ENCODE results near the gene SLC16A2.

The SLC16A2 gene

DNA sequence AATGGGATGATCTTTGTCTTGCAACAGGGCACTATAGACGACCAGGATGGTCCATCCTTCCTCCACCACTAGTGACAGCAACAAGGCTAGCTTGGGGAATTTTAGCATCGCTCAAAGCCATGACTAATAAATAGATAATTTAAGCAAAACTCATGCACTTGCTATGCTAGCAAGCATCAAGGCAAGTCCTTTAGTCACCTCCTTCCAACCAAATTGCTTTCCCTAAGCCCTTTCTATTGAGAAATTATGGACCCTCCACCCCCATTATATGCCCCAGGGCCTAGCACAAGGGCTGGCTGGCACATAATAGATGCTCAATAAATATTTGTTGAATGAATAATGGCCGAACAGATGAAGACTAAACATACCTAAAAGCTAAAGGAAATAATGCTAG is 28.6 kb downstream of the SLC16A2 start:
- TF ChIP-seq PPARA (CRISPR knock-in tag; IDR thresholded peaks at IDR 0.05; ENCODE audit: borderline replicate concordance): no peak
- no peak for TF ChIP-seq ZNF70 (CRISPR knock-in tag; IDR thresholded peaks at IDR 0.05)
- TF ChIP-seq, protein P1, sequence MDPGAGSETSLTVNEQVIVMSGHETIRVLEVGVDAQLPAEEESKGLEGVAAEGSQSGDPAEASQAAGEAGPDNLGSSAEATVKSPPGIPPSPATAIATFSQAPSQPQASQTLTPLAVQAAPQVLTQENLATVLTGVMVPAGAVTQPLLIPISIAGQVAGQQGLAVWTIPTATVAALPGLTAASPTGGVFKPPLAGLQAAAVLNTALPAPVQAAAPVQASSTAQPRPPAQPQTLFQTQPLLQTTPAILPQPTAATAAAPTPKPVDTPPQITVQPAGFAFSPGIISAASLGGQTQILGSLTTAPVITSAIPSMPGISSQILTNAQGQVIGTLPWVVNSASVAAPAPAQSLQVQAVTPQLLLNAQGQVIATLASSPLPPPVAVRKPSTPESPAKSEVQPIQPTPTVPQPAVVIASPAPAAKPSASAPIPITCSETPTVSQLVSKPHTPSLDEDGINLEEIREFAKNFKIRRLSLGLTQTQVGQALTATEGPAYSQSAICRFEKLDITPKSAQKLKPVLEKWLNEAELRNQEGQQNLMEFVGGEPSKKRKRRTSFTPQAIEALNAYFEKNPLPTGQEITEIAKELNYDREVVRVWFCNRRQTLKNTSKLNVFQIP (CRISPR knock-in tag; IDR thresholded peaks at IDR 0.05; ENCODE audit: borderline replicate concordance, low read depth): no peak
- TF ChIP-seq, protein P2, sequence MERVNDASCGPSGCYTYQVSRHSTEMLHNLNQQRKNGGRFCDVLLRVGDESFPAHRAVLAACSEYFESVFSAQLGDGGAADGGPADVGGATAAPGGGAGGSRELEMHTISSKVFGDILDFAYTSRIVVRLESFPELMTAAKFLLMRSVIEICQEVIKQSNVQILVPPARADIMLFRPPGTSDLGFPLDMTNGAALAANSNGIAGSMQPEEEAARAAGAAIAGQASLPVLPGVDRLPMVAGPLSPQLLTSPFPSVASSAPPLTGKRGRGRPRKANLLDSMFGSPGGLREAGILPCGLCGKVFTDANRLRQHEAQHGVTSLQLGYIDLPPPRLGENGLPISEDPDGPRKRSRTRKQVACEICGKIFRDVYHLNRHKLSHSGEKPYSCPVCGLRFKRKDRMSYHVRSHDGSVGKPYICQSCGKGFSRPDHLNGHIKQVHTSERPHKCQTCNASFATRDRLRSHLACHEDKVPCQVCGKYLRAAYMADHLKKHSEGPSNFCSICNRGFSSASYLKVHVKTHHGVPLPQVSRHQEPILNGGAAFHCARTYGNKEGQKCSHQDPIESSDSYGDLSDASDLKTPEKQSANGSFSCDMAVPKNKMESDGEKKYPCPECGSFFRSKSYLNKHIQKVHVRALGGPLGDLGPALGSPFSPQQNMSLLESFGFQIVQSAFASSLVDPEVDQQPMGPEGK (CRISPR knock-in tag; IDR thresholded peaks at IDR 0.05; ENCODE audit: borderline replicate concordance): no peak
- no peak for TF ChIP-seq ISL1 (CRISPR knock-in tag; IDR thresholded peaks at IDR 0.05)
- no peak for TF ChIP-seq GLIS3 (CRISPR knock-in tag; IDR thresholded peaks at IDR 0.05)
- TF ChIP-seq CSDC2 (CRISPR knock-in tag; IDR thresholded peaks at IDR 0.05): no peak
- TF ChIP-seq, protein P3, sequence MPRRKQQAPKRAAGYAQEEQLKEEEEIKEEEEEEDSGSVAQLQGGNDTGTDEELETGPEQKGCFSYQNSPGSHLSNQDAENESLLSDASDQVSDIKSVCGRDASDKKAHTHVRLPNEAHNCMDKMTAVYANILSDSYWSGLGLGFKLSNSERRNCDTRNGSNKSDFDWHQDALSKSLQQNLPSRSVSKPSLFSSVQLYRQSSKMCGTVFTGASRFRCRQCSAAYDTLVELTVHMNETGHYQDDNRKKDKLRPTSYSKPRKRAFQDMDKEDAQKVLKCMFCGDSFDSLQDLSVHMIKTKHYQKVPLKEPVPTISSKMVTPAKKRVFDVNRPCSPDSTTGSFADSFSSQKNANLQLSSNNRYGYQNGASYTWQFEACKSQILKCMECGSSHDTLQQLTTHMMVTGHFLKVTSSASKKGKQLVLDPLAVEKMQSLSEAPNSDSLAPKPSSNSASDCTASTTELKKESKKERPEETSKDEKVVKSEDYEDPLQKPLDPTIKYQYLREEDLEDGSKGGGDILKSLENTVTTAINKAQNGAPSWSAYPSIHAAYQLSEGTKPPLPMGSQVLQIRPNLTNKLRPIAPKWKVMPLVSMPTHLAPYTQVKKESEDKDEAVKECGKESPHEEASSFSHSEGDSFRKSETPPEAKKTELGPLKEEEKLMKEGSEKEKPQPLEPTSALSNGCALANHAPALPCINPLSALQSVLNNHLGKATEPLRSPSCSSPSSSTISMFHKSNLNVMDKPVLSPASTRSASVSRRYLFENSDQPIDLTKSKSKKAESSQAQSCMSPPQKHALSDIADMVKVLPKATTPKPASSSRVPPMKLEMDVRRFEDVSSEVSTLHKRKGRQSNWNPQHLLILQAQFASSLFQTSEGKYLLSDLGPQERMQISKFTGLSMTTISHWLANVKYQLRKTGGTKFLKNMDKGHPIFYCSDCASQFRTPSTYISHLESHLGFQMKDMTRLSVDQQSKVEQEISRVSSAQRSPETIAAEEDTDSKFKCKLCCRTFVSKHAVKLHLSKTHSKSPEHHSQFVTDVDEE (CRISPR knock-in tag; IDR thresholded peaks at IDR 0.05): no peak
- TF ChIP-seq, protein P4, sequence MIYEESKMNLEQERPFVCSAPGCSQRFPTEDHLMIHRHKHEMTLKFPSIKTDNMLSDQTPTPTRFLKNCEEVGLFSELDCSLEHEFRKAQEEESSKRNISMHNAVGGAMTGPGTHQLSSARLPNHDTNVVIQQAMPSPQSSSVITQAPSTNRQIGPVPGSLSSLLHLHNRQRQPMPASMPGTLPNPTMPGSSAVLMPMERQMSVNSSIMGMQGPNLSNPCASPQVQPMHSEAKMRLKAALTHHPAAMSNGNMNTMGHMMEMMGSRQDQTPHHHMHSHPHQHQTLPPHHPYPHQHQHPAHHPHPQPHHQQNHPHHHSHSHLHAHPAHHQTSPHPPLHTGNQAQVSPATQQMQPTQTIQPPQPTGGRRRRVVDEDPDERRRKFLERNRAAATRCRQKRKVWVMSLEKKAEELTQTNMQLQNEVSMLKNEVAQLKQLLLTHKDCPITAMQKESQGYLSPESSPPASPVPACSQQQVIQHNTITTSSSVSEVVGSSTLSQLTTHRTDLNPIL (CRISPR knock-in tag; IDR thresholded peaks at IDR 0.05; ENCODE audit: low read depth): no peak
- TF ChIP-seq ZNF565 (CRISPR knock-in tag; conservative IDR thresholded peaks at IDR 0.05; ENCODE audit: low read depth): no peak
- TF ChIP-seq, protein P5, sequence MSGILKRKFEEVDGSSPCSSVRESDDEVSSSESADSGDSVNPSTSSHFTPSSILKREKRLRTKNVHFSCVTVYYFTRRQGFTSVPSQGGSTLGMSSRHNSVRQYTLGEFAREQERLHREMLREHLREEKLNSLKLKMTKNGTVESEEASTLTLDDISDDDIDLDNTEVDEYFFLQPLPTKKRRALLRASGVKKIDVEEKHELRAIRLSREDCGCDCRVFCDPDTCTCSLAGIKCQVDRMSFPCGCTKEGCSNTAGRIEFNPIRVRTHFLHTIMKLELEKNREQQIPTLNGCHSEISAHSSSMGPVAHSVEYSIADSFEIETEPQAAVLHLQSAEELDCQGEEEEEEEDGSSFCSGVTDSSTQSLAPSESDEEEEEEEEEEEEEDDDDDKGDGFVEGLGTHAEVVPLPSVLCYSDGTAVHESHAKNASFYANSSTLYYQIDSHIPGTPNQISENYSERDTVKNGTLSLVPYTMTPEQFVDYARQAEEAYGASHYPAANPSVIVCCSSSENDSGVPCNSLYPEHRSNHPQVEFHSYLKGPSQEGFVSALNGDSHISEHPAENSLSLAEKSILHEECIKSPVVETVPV (CRISPR knock-in tag; IDR thresholded peaks at IDR 0.05): no peak
- no peak for TF ChIP-seq ZFP30 (CRISPR knock-in tag; IDR thresholded peaks at IDR 0.05)
- ATAC-seq: peak; percentile 32; the same call in 2 of the 3 replicates

DNA sequence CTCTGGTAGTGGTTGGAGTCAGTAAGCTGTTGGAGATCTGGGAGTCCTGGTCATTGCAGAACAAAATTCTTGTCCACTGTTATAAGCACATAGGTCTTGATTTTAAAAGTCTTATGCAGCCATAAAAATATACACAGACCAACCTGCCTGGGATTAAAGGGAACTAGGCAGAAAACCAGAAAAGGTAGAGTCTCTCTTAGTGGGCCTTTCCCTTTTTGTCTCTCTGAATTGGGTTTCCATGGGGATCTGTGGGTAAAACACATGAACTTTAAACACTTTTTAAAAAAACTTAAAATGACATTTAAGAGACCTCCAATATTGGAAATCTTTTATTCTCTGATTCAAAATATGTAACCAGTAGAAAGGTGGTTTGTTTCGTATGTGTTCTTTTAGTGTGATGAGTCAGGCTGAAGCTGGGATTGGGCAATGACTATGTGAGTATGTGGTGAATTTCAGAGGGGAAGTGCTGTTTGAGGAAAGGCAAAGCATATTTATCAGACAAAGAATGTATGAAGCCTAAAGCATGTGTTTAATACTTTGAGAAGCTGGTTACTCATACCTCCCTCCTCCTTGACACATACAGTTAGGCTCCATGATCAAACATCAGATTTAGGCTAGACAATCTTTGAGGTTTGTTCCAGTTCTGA is 29.6 kb downstream of the SLC16A2 start:
- ATAC-seq: peak; percentile 86
- no peak for TF ChIP-seq BACH2 (CRISPR knock-in tag; IDR thresholded peaks at IDR 0.05; ENCODE audit: borderline replicate concordance)
- no peak for TF ChIP-seq ZFP30 (CRISPR knock-in tag; IDR thresholded peaks at IDR 0.05)
- no peak for TF ChIP-seq ZNF8 (CRISPR knock-in tag; IDR thresholded peaks at IDR 0.05)
- no peak for TF ChIP-seq CSDC2 (CRISPR knock-in tag; IDR thresholded peaks at IDR 0.05)
- TF ChIP-seq ZNF70 (CRISPR knock-in tag; IDR thresholded peaks at IDR 0.05): no peak
- no peak for TF ChIP-seq ZNF565 (CRISPR knock-in tag; conservative IDR thresholded peaks at IDR 0.05; ENCODE audit: low read depth)
- no peak for TF ChIP-seq ESRRG (CRISPR knock-in tag; IDR thresholded peaks at IDR 0.05)
- TF ChIP-seq PPARA (CRISPR knock-in tag; IDR thresholded peaks at IDR 0.05; ENCODE audit: borderline replicate concordance): no peak
- TF ChIP-seq GLIS3 (CRISPR knock-in tag; IDR thresholded peaks at IDR 0.05): no peak
- TF ChIP-seq, protein P1 (CRISPR knock-in tag; IDR thresholded peaks at IDR 0.05; ENCODE audit: borderline replicate concordance, low read depth): no peak
- TF ChIP-seq, protein P5 (CRISPR knock-in tag; IDR thresholded peaks at IDR 0.05): no peak
- TF ChIP-seq, protein P2 (CRISPR knock-in tag; IDR thresholded peaks at IDR 0.05; ENCODE audit: borderline replicate concordance): no peak
- TF ChIP-seq SNAI2 (CRISPR knock-in tag; IDR thresholded peaks at IDR 0.05): no peak
- no peak for TF ChIP-seq TCF4 (CRISPR knock-in tag; IDR thresholded peaks at IDR 0.05; ENCODE audit: borderline replicate concordance)
- no peak for TF ChIP-seq ZC3H10 (CRISPR knock-in tag; IDR thresholded peaks at IDR 0.05)
- TF ChIP-seq, protein P3 (CRISPR knock-in tag; IDR thresholded peaks at IDR 0.05): no peak
- no peak for TF ChIP-seq ARNTL (CRISPR knock-in tag; IDR thresholded peaks at IDR 0.05; ENCODE audit: borderline replicate concordance, low read depth)

Measured in SK-N-SH treated with all-trans-retinoic acid at 6 μM for 48 hours (cell line).